Kidney (tissue), 14 donors: ENCODE results near the gene PLTP. TPM values are rescaled to one million over a fixed set of nuclear protein-coding genes. Genes with fewer than 3 reads are reported as not detected.

ENCODE experiments used
- DNase-seq, 5 donors: peaks; one replicate each; pipeline ENCODE4 v3.0.0-alpha.2; 2013 to 2020
- FAIRE-seq: peaks from 2 replicates; lab custom pipeline; 2012; peaks lifted over from hg19 to GRCh38; lab: Jason Lieb, UNC
- H3K27ac ChIP-seq, 2 donors: one replicate each; pipeline ENCODE4 v1.7.0; 2013; ENCODE audit warnings: low read depth in 2 of 2, low read length in 2 of 2, inconsistent platforms in 1 of 2
- H3K27me3 ChIP-seq: one replicate; pipeline ENCODE4 v1.7.1; 2013; ENCODE audit warnings: low read length, inconsistent platforms; ENCODE audit not compliant: control insufficient read depth, insufficient read depth
- H3K36me3 ChIP-seq, 3 donors: one replicate each; pipeline versions ENCODE4 v1.7.0 to v1.7.1; 2013; ENCODE audit warnings: low read length in 3 of 3, control low read depth in 1 of 3, inconsistent platforms in 1 of 3; ENCODE audit not compliant: insufficient read depth in 3 of 3, control insufficient read depth in 2 of 3
- H3K4me1 ChIP-seq, 3 donors: one replicate each; pipeline versions ENCODE4 v1.7.0 to v1.7.1; 2013; ENCODE audit warnings: low read length in 3 of 3, inconsistent platforms in 1 of 3, low read depth in 1 of 3; ENCODE audit not compliant: control insufficient read depth in 2 of 3, insufficient read depth in 2 of 3
- H3K4me3 ChIP-seq, 3 donors: one replicate each; pipeline versions ENCODE4 v1.7.0 to v1.8.1; 2013; ENCODE audit warnings: low read length in 3 of 3, control low read depth in 1 of 3, inconsistent platforms in 1 of 3
- H3K9ac ChIP-seq, 3 donors: one replicate each; pipeline versions ENCODE4 v1.7.0 to v1.7.1; 2013; ENCODE audit warnings: low read length in 3 of 3, control low read depth in 1 of 3, inconsistent platforms in 1 of 3
- H3K9me3 ChIP-seq, 3 donors: one replicate each; pipeline versions ENCODE4 v1.7.0 to v1.7.1; 2013; ENCODE audit warnings: low read length in 3 of 3, control low read depth in 1 of 3, inconsistent platforms in 1 of 3; ENCODE audit not compliant: control insufficient read depth in 2 of 3, insufficient read depth in 1 of 3
- intact Hi-C: fragments of 100-400 bp; cut with DNase I; formaldehyde crosslinking; loops from one replicate; pipeline ENCODE4 v1.11.1; 2022
- polyA plus RNA-seq: library from polyadenylated mRNA; stranded (reverse); fragments of 350-450 nt; fragmentation: Illumina TruSeq; extraction: RNeasy Lipid Tissue Mini Kit (QIAGEN cat#74804); gene quantifications from one replicate; pipeline ENCODE4 v1.2.3, GENCODE V29; 2014; ENCODE audit warnings: low read depth, low replicate concordance; ENCODE audit not compliant: insufficient read depth
- total RNA-seq: library from RNA; stranded (reverse); fragmentation: NEBNext Ultra II Directional; extraction: Animal tissue kit (Norgen Biotek cat#: 25700); gene quantifications from one replicate; pipeline ENCODE4 v1.2.1, GENCODE V29; 2021
- TF ChIP-seq, protein P1 (sequence below): IDR thresholded peaks from 3 replicates; pipeline ENCODE4 v1.5.1; 2012; ENCODE audit warnings: mild to moderate bottlenecking, moderate library complexity, borderline replicate concordance; ENCODE audit not compliant: insufficient read depth; ENCODE audit errors: extremely low read depth
- donor health status: control.
- donor health status: control.
- donor health status: control.
- donor health status: control.
- donor health status: control.
- donor health status: DM: yes; HTN: yes; CAD: no.
- donor health status: Normal renal cell carcinoma (clear cell type).

PLTP gene
- total and polyA plus RNA-seq, 2 donors from 2014 or later: 345 to 790 TPM

DNA sequence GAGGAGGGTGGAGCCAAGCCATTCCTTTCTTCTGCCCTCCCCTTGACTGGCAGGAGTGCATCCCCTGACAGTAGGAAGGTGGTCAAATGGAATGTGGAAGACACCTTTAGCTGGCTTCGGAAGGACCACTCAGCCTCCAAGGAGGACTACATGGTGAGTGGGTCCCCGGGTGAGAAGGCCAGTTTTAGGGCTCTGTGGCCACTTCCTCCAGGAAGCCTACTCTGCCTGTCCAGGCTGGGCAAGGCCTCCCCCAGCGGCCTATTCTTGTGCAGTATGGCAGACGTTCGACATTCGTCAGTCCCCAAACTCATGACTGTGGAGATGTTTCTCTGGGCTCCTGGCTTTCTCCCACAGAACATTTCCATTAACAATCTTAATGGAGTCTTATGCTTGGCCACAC lies 31.7 kb upstream of the PLTP start:
- Histone ChIP-seq H3K4me3 (no peak overlapping the region), H3K9ac (no peak overlapping the region), H3K4me1 (no peaks in the 10 kb centered on the region), H3K27ac (no peak overlapping the region), H3K9me3 (no peaks in the 10 kb centered on the region), H3K27me3 (no peaks in the 10 kb centered on the region), H3K36me3 (peaks cover 17 to 73% (median 48%) of the 10 kb centered on the region in 3 donors)
- DNase-seq: no peak
- intact Hi-C loops: loop anchor here (10.0 kb wide), 1 partner anchor 139 kb away; no protein-coding TSS in a partner anchor
- no peak for FAIRE-seq
- TF ChIP-seq, protein P1, sequence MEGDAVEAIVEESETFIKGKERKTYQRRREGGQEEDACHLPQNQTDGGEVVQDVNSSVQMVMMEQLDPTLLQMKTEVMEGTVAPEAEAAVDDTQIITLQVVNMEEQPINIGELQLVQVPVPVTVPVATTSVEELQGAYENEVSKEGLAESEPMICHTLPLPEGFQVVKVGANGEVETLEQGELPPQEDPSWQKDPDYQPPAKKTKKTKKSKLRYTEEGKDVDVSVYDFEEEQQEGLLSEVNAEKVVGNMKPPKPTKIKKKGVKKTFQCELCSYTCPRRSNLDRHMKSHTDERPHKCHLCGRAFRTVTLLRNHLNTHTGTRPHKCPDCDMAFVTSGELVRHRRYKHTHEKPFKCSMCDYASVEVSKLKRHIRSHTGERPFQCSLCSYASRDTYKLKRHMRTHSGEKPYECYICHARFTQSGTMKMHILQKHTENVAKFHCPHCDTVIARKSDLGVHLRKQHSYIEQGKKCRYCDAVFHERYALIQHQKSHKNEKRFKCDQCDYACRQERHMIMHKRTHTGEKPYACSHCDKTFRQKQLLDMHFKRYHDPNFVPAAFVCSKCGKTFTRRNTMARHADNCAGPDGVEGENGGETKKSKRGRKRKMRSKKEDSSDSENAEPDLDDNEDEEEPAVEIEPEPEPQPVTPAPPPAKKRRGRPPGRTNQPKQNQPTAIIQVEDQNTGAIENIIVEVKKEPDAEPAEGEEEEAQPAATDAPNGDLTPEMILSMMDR: no peak

DNA sequence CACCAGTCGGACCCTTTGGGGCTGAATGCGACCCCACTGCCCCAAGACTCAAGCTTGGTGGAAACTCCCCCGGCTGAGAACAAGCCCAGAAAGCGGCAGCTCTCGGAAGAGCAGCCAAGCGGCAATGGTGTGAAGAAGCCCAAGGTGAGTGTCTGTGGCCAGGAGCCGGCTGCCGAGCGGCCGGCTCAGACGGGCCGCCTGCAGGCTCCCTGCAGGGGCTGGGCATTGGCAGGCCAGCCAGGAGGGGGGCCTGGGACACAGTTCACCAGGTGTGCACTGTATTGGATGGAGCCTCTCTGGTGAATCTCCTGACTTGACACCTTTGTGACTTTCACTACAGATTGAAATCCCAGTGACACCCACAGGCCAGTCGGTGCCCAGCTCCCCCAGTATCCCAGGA lies 28.5 kb upstream of the PLTP start:
- FAIRE-seq (no peak), DNase-seq (no peak)
- Histone ChIP-seq H3K4me3 (no peak overlapping the region), H3K4me1 (peaks cover 0 to 3% (median 0%) of the 10 kb centered on the region in 3 donors), H3K9me3 (no peaks in the 10 kb centered on the region), H3K27me3 (no peaks in the 10 kb centered on the region), H3K36me3 (peaks cover 23 to 66% (median 54%) of the 10 kb centered on the region in 3 donors), H3K27ac (no peak overlapping the region), H3K9ac (no peak overlapping the region)
- TF ChIP-seq, protein P1: no peak
- intact Hi-C loops: loop anchor here (10.0 kb wide), 1 partner anchor 136 kb away; no protein-coding TSS in a partner anchor

DNA sequence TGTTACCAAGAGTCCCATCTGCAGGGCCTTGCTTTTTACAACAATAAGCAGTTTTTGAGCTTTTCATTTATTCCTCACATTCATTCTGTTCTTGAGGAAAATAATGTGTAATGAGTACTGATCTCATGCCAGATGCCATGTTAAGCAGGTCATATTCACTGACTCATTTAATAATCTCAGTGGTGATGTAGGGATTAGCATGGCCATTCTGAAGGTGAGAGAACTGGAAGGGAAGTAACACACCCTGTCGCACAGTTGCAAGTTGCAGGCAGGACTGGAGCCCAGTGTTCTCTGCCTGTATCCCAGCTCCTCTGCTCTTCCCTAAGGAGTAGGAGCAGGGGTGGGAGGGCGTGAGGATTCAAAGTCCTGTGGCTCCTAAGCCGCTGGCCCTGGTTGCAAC lies 28.1 kb upstream of the PLTP start:
- Histone ChIP-seq H3K4me1 (peaks cover 0 to 3% (median 0%) of the 10 kb centered on the region in 3 donors), H3K9ac (no peak overlapping the region), H3K27ac (no peak overlapping the region), H3K27me3 (no peaks in the 10 kb centered on the region), H3K36me3 (peaks cover 23 to 62% (median 51%) of the 10 kb centered on the region in 3 donors), H3K4me3 (no peak overlapping the region), H3K9me3 (no peaks in the 10 kb centered on the region)
- no peak for FAIRE-seq
- intact Hi-C loops: loop anchor here (10.0 kb wide), 1 partner anchor 135 kb away; no protein-coding TSS in a partner anchor
- no peak for DNase-seq
- TF ChIP-seq, protein P1: no peak
